ENCODE results near the gene GEMIN4. TPM values are rescaled to one million over a fixed set of nuclear protein-coding genes. Genes with fewer than 3 reads are reported as not detected.

Gene GEMIN4
- total and polyA plus RNA-seq, 2 of the 4 experiments (the other 2 are of a cell fraction): 16.5 to 20.4 TPM

DNA sequence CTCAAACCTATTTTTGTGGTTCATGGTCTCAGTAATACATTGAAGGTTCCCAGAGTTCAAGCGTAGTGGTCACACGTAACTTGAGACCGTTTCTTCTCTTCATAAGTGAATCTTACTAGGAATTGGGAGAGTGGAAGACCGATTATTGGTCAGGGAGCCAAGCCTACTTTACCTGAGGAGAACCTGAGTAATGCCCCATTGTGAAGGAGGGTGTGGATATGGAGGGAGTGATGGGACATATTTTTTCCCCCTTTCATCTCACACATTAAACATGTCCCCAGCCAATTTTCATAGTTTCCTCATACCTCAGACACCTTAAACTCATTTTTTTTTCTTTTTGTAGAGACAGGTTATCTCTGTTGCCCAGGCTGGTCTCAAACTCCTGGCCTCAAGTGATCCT lies 8.9 kb downstream of the GEMIN4 start:
- Histone ChIP-seq H2BK15ac (ENCODE audit: low read depth, low read length) (no peak overlapping the region), H4K91ac (ENCODE audit: insufficient read depth, low read depth, low read length) (no peak overlapping the region), H3K56ac (ENCODE audit: extremely low read depth, insufficient read depth, low read length) (no peak overlapping the region), H2BK20ac (ENCODE audit: low read depth, low read length) (no peak overlapping the region), H2BK120ac (ENCODE audit: low read depth, low read length) (no peak overlapping the region), H3K36me3 (ENCODE audit: control insufficient read depth, insufficient read depth, low read length) (peaks cover 74% of the 10 kb centered on the region), H3K9ac (ENCODE audit: low read depth, low read length) (no peak overlapping the region), H3K4ac (ENCODE audit: low read depth, low read length) (no peak overlapping the region), H3K4me1 (ENCODE audit: control insufficient read depth, insufficient read depth, low read length) (no peaks in the 10 kb centered on the region), H4K5ac (ENCODE audit: low read depth, low read length) (no peak overlapping the region), H3K4me2 (ENCODE audit: low read depth, low read length) (no peak overlapping the region), H3K27me3 (ENCODE audit: control insufficient read depth, insufficient read depth, low read length) (no peaks in the 10 kb centered on the region), H2AK5ac (ENCODE audit: low read depth, low read length) (no peak overlapping the region), H3K27ac (ENCODE audit: insufficient read depth, low read length) (no peak overlapping the region), H4K20me1 (ENCODE audit: insufficient read depth, low read length) (peaks cover 38% of the 10 kb centered on the region), H3K4me3 (ENCODE audit: insufficient read depth, low read depth, low read length) (no peak overlapping the region), H4K8ac (ENCODE audit: low read depth in 2 of 2, low read length in 2 of 2) (no peak overlapping the region), H2AK9ac (replicated peaks; ENCODE audit: low read depth, low read length, poor library complexity) (no peak overlapping the region), H3K18ac (ENCODE audit: low read depth, low read length) (no peak overlapping the region), H2AFZ (replicated peaks; ENCODE audit: low read length, poor library complexity) (no peak overlapping the region), H3K79me1 (ENCODE audit: low read depth in 1 of 2, low read length in 2 of 2) (peaks cover 20 to 90% of the 10 kb centered on the region in 2 experiments), H2BK5ac (ENCODE audit: low read depth, low read length, poor library complexity, severe bottlenecking) (no peak overlapping the region), H3K23ac (ENCODE audit: low read depth, low read length) (no peak overlapping the region), H3K9me1 (ENCODE audit: insufficient read depth, low read length) (peaks cover 9% of the 10 kb centered on the region), H3K9me3 (ENCODE audit: control insufficient read depth, insufficient read depth, low read length) (no peaks in the 10 kb centered on the region), H3K14ac (replicated peaks; ENCODE audit: low read depth, low read length) (no peak overlapping the region)
- DNase-seq (no peak), ATAC-seq (ENCODE audit: low read depth) (no peak)
- dilution Hi-C loops (cut with HindIII; ENCODE audit: low sequenced_read_pairs, unreplicated experiment) (no loop called here), intact Hi-C loops (cut with micrococcal nuclease) (no loop called here), in situ Hi-C loops (cut with MboI; ENCODE audit: low sequenced_read_pairs) (no loop called here)
- WGBS, 2 experiments (ENCODE audit: extremely low coverage in 2 of 2, insufficient read length in 1 of 2): no CpG with 5 or more reads among the region's 4 CpGs
- TF ChIP-seq, protein P1, sequence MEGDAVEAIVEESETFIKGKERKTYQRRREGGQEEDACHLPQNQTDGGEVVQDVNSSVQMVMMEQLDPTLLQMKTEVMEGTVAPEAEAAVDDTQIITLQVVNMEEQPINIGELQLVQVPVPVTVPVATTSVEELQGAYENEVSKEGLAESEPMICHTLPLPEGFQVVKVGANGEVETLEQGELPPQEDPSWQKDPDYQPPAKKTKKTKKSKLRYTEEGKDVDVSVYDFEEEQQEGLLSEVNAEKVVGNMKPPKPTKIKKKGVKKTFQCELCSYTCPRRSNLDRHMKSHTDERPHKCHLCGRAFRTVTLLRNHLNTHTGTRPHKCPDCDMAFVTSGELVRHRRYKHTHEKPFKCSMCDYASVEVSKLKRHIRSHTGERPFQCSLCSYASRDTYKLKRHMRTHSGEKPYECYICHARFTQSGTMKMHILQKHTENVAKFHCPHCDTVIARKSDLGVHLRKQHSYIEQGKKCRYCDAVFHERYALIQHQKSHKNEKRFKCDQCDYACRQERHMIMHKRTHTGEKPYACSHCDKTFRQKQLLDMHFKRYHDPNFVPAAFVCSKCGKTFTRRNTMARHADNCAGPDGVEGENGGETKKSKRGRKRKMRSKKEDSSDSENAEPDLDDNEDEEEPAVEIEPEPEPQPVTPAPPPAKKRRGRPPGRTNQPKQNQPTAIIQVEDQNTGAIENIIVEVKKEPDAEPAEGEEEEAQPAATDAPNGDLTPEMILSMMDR (conservative IDR thresholded peaks at IDR 0.05; ENCODE audit: low read depth, low read length): no peak
- TF ChIP-seq BHLHE40 (IDR thresholded peaks at IDR 0.05; ENCODE audit: low read depth, low read length) (no peak), POLR2A (IDR thresholded peaks at IDR 0.05; ENCODE audit: low read depth, low read length) (no peak), MAFK (IDR thresholded peaks at IDR 0.05; ENCODE audit: low read depth, low read length) (no peak), MXI1 (IDR thresholded peaks at IDR 0.05; ENCODE audit: borderline replicate concordance, low read depth, low read length) (no peak), FOS (IDR thresholded peaks at IDR 0.05; ENCODE audit: low read depth, low read length) (no peak), CHD1 (IDR thresholded peaks at IDR 0.05; ENCODE audit: low read depth, low read length) (no peak), RCOR1 (IDR thresholded peaks at IDR 0.05; ENCODE audit: insufficient replicate concordance, low read length) (no peak), NFE2L2 (IDR thresholded peaks at IDR 0.05; ENCODE audit: low read depth, low read length) (no peak), RAD21 (IDR thresholded peaks at IDR 0.05; ENCODE audit: low read length) (no peak), USF2 (IDR thresholded peaks at IDR 0.05; ENCODE audit: low read depth, low read length) (no peak), CEBPB (IDR thresholded peaks at IDR 0.05; ENCODE audit: low read depth, low read length) (no peak)
- CTCF ChIA-PET: no interaction called here
- no TSS peak for BruUV-seq (replicated peaks)
- POLR2A ChIA-PET (ENCODE audit: unreplicated experiment): no interaction called here

All from IMR-90 (cell line).